SK-N-SH (cell line): ENCODE data around the gene NSMCE1.
A peak's percentile ranks its signal among the peaks of the same experiment; 100 is the strongest.

Experiments
- EP300 ChIP-seq, 2 experiments: IDR thresholded peaks; 2 replicates each; pipeline versions ENCODE4 v1.4.0 to v1.6.1; 2012; ENCODE audit warnings: borderline replicate concordance in 1 of 2, low read depth in 1 of 2, low read length in 1 of 2
- GABPA ChIP-seq: IDR thresholded peaks from 2 replicates; pipeline ENCODE4 v1.4.0; 2012; ENCODE audit warnings: low read depth, mild to moderate bottlenecking
- MEF2A ChIP-seq: IDR thresholded peaks from 2 replicates; pipeline ENCODE4 v1.4.0; 2012; ENCODE audit warnings: low read depth, borderline replicate concordance
- NFIC ChIP-seq: IDR thresholded peaks from 2 replicates; pipeline ENCODE4 v1.4.0; 2012; ENCODE audit warnings: borderline replicate concordance
- POLR2AphosphoS5 ChIP-seq: IDR thresholded peaks from 2 replicates; pipeline ENCODE4 v1.6.1; 2012; ENCODE audit warnings: low read depth, low read length
- RAD21 ChIP-seq: IDR thresholded peaks from 2 replicates; pipeline ENCODE4 v1.6.1; 2012; ENCODE audit warnings: mild to moderate bottlenecking, low read length
- SIN3A ChIP-seq: IDR thresholded peaks from 2 replicates; pipeline ENCODE4 v1.6.1; 2012; ENCODE audit warnings: low read depth, mild to moderate bottlenecking, low read length, moderate library complexity, borderline replicate concordance
- SMC3 ChIP-seq: IDR thresholded peaks from 2 replicates; pipeline ENCODE4 v1.6.1; 2012; ENCODE audit warnings: low read depth, low read length, improper control_type of control experiment
- TAF1 ChIP-seq: IDR thresholded peaks from 2 replicates; pipeline ENCODE4 v1.6.1; 2012; ENCODE audit warnings: low read depth, mild to moderate bottlenecking, low read length, moderate library complexity, borderline replicate concordance
- TEAD4 ChIP-seq: IDR thresholded peaks from 2 replicates; pipeline ENCODE4 v1.4.0; 2012; ENCODE audit warnings: mild to moderate bottlenecking, borderline replicate concordance; ENCODE audit not compliant: insufficient read depth
- TF ChIP-seq, protein P1 (sequence below): fragments of 200-600 bp; sonication (generic); IDR thresholded peaks from 2 replicates; pipeline ENCODE4 v1.6.1; 2017; ENCODE audit warnings: antibody characterized with exemption, mild to moderate bottlenecking, moderate library complexity
- TF ChIP-seq, protein P2 (sequence below): IDR thresholded peaks from 2 replicates; pipeline ENCODE4 v1.6.1; 2012; ENCODE audit warnings: mild to moderate bottlenecking, low read depth, low read length, moderate library complexity
- TF ChIP-seq, protein P3 (sequence below): IDR thresholded peaks from 2 replicates; pipeline ENCODE4 v1.4.0; 2012; ENCODE audit warnings: low read depth

DNA sequence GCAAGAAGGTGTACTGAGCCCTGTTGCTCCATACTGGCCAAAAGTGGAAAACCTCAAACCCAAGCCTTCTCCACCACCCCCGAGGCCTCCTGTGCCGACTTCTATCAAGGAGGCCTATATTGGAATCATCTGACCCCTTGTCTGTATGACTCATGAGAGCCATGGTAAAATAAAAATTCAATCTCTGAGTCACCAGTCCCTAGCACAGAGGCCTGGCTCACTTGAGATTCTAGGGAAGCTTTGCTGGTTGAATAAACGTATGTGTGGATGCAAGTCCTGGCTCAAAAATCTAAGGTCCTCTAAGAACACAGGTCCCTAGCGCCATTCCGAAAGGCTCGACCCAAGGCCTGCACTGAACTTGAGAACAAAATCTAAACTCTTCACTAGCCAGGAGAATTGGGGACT, 15.0 kb downstream of the NSMCE1 start:
- TF ChIP-seq SIN3A = no peak
- TF ChIP-seq, protein P1, sequence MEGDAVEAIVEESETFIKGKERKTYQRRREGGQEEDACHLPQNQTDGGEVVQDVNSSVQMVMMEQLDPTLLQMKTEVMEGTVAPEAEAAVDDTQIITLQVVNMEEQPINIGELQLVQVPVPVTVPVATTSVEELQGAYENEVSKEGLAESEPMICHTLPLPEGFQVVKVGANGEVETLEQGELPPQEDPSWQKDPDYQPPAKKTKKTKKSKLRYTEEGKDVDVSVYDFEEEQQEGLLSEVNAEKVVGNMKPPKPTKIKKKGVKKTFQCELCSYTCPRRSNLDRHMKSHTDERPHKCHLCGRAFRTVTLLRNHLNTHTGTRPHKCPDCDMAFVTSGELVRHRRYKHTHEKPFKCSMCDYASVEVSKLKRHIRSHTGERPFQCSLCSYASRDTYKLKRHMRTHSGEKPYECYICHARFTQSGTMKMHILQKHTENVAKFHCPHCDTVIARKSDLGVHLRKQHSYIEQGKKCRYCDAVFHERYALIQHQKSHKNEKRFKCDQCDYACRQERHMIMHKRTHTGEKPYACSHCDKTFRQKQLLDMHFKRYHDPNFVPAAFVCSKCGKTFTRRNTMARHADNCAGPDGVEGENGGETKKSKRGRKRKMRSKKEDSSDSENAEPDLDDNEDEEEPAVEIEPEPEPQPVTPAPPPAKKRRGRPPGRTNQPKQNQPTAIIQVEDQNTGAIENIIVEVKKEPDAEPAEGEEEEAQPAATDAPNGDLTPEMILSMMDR = no peak
- TF ChIP-seq MEF2A = no peak
- TF ChIP-seq RAD21 = no peak
- TF ChIP-seq EP300 (IDR thresholded peaks at IDR 0.05; ENCODE audit: borderline replicate concordance in 1 of 2, low read depth in 1 of 2, low read length in 1 of 2) = no peak
- no peak; the same call in 1 of the 2 replicates for TF ChIP-seq POLR2AphosphoS5
- TF ChIP-seq NFIC = peak; percentile 23; the same call in 1 of the 2 replicates
- no peak for TF ChIP-seq TEAD4
- TF ChIP-seq GABPA = no peak
- TF ChIP-seq, protein P2, sequence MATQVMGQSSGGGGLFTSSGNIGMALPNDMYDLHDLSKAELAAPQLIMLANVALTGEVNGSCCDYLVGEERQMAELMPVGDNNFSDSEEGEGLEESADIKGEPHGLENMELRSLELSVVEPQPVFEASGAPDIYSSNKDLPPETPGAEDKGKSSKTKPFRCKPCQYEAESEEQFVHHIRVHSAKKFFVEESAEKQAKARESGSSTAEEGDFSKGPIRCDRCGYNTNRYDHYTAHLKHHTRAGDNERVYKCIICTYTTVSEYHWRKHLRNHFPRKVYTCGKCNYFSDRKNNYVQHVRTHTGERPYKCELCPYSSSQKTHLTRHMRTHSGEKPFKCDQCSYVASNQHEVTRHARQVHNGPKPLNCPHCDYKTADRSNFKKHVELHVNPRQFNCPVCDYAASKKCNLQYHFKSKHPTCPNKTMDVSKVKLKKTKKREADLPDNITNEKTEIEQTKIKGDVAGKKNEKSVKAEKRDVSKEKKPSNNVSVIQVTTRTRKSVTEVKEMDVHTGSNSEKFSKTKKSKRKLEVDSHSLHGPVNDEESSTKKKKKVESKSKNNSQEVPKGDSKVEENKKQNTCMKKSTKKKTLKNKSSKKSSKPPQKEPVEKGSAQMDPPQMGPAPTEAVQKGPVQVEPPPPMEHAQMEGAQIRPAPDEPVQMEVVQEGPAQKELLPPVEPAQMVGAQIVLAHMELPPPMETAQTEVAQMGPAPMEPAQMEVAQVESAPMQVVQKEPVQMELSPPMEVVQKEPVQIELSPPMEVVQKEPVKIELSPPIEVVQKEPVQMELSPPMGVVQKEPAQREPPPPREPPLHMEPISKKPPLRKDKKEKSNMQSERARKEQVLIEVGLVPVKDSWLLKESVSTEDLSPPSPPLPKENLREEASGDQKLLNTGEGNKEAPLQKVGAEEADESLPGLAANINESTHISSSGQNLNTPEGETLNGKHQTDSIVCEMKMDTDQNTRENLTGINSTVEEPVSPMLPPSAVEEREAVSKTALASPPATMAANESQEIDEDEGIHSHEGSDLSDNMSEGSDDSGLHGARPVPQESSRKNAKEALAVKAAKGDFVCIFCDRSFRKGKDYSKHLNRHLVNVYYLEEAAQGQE = no peak
- TF ChIP-seq, protein P3, sequence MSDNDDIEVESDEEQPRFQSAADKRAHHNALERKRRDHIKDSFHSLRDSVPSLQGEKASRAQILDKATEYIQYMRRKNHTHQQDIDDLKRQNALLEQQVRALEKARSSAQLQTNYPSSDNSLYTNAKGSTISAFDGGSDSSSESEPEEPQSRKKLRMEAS = no peak
- no peak for TF ChIP-seq TAF1
- TF ChIP-seq SMC3 = no peak
